Fibroblast of villous mesenchyme (primary cell): Measurements from ENCODE around the gene PIAS2. TPM values are rescaled to one million over a fixed set of nuclear protein-coding genes. Genes with fewer than 3 reads are reported as not detected.
"Not testable (repeated sequence)": the region's sequence is repeated elsewhere in the genome, so short reads cannot be mapped to it uniquely, and the experiment has no call there.

Experiments
- DNase-seq: peaks from one replicate; pipeline ENCODE4 v3.0.0-alpha.2; 2010; ENCODE audit warnings: low read depth
- H3K4me3 ChIP-seq: 2 replicates; pipeline ENCODE4 v1.5.1; 2011; ENCODE audit warnings: low read depth, mild to moderate bottlenecking, low read length
- CTCF ChIP-seq: IDR thresholded peaks from 2 replicates; pipeline ENCODE4 v1.5.1; 2012; ENCODE audit warnings: low read depth, mild to moderate bottlenecking, low read length; ENCODE audit not compliant: insufficient read depth
- total RNA-seq: library from RNA; depleted of rRNA; stranded (reverse); fragments of >200 nt; gene quantifications from 2 replicates; pipeline ENCODE4 v1.2.3, GENCODE V29; 2012

Gene PIAS2
- 26.4 and 32.0 TPM in 2 replicates for total RNA-seq

GRCh38 chr18:46917108-46917802, at the start of gene PIAS2, which contains the start of gene KATNAL2:
PIAS2 (minus strand) TSS chr18:46917507; CDS start chr18:46917345, 162 bp downstream.
KATNAL2 (plus strand) TSS chr18:46917602; CDS start chr18:46946873, 29,271 bp downstream.
- DNase-seq = peak; percentile 72
- H3K4me3 ChIP-seq = peak within 1 kb of the TSS; percentile 82
- TF ChIP-seq CTCF = no peak

GRCh38 chr18:46966266-46966665, 49.0 kb upstream of the PIAS2 start:
- not testable (repeated sequence) for H3K4me3 ChIP-seq, DNase-seq

- not testable (repeated sequence) for DNase-seq, H3K4me3 ChIP-seq
Observed at GRCh38 chr18:46964579-46965293, 47.4 kb upstream of the PIAS2 start.

GRCh38 chr18:46963656-46964578, 46.6 kb upstream of the PIAS2 start:
- DNase-seq, H3K4me3 ChIP-seq: not testable (repeated sequence)

GRCh38 chr18:46958209-46958608, 40.9 kb upstream of the PIAS2 start:
- H3K4me3 ChIP-seq = no peak overlapping the region
- no peak for TF ChIP-seq CTCF
- DNase-seq = no peak

- TF ChIP-seq CTCF = no peak
- no peak for DNase-seq
- H3K4me3 ChIP-seq = no peak overlapping the region
Observed at GRCh38 chr18:46953195-46953594, 35.9 kb upstream of the PIAS2 start.

- peak; percentile 43 for TF ChIP-seq CTCF
- DNase-seq = peak; percentile 12
- H3K4me3 ChIP-seq = no peak overlapping the region
Observed at GRCh38 chr18:46950064-46950656, 32.9 kb upstream of the PIAS2 start.
